ENCODE data around the gene RAB6A.

The RAB6A gene

DNA sequence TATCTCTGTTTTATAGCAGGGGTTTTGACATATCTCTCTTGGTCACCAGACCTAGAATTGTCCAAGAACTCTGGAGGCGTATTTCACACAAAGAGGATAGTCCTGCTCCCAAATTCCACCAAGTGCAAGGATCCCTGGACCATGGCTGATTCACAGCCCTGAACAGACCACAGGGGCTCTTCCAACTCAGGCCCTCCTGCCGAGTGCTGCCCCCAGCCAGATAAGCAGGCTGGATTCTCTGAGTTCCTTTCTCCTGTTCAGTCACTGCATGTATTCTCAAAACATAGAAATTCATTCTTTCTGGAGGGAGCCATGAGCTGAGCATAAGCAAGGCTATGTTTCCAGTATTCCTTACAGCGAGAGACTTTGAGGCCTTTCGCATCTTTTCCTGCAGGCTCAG, 127.9 kb downstream of the RAB6A start:
- TF ChIP-seq, protein P1, sequence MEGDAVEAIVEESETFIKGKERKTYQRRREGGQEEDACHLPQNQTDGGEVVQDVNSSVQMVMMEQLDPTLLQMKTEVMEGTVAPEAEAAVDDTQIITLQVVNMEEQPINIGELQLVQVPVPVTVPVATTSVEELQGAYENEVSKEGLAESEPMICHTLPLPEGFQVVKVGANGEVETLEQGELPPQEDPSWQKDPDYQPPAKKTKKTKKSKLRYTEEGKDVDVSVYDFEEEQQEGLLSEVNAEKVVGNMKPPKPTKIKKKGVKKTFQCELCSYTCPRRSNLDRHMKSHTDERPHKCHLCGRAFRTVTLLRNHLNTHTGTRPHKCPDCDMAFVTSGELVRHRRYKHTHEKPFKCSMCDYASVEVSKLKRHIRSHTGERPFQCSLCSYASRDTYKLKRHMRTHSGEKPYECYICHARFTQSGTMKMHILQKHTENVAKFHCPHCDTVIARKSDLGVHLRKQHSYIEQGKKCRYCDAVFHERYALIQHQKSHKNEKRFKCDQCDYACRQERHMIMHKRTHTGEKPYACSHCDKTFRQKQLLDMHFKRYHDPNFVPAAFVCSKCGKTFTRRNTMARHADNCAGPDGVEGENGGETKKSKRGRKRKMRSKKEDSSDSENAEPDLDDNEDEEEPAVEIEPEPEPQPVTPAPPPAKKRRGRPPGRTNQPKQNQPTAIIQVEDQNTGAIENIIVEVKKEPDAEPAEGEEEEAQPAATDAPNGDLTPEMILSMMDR (IDR thresholded peaks at IDR 0.05; ENCODE audit: insufficient read depth, low read depth, low read length, missing control alignments): no peak
- no peak overlapping the region for H3K4me3 ChIP-seq (ENCODE audit: low read length)
- DNase-seq (ENCODE audit: low read depth): no peak

DNA sequence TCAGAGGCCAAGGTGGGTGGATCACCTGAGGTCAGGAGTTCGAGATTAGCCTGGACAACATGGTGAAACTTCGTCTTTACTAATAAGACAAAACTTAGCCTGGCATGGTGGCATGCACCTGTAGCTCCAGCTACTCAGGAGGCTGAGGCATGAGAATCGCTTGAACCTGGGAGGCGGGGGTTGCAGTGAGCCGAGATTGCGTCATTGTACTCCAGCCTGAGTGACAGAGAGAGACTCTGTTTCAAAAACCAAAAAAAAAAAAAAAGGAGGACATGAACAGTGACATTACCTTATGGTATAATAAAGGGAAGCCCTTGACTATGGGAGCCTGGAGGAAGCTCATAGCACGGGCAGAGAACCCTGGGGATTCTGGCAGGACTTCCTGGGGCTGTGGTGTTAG, 131.0 kb downstream of the RAB6A start:
- TF ChIP-seq, protein P1 (IDR thresholded peaks at IDR 0.05; ENCODE audit: insufficient read depth, low read depth, low read length, missing control alignments): no peak
- H3K4me3 ChIP-seq (ENCODE audit: low read length): no peak overlapping the region
- DNase-seq (ENCODE audit: low read depth): no peak

DNA sequence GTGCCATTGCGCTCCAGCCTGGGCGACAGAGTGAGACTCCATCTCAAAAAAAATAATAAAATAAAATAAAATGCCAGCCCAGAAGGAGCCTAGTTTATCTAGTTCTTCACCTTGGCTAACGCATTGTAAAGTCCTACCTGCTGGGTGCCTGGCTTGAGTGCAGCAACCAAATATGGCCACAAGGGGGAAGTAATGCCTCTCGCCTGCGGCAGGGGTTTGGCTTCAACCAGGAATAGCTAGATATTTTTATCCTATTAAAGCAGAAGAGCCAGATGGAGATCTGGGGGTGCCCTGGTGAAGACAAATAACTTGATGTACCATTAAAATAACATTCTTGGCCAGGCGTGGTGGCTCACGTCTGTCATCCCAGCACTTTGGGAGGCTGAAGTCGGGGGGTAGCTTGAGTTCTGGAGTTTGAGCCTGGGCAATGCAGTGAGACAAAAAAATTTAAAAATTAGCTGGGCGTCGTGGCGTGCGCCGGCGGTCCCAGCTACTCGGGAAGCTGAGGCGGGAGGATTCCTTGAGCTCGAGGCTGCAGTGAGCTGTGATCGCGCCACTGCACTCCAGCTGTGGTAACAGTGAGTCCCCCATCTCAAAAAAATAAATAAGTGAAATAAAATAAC, 135.1 kb downstream of the RAB6A start:
- peak; percentile 79 for DNase-seq (ENCODE audit: low read depth)
- no peak overlapping the region for H3K4me3 ChIP-seq (ENCODE audit: low read length)
- TF ChIP-seq, protein P1 (IDR thresholded peaks at IDR 0.05; ENCODE audit: insufficient read depth, low read depth, low read length, missing control alignments): peak; percentile 95

Measured in epithelial cell of esophagus (primary cell).